NB4 (cell line): Measurements from ENCODE around the gene ASIC1.

Experiments used
- DNase-seq: peaks from one replicate; pipeline ENCODE4 v3.0.0; 2010; ENCODE audit warnings: low read depth
- H3K4me3 ChIP-seq: one replicate; pipeline ENCODE4 v1.5.1; 2011; ENCODE audit warnings: mild to moderate bottlenecking, low read depth, low read length, moderate library complexity
- CTCF ChIP-seq: IDR thresholded peaks from one replicate; pipeline ENCODE4 v1.5.1; 2012; ENCODE audit warnings: low read depth, low read length
- MYC ChIP-seq: IDR thresholded peaks from 2 replicates; pipeline ENCODE4 v1.6.1; 2011; ENCODE audit warnings: low read depth, low read length
- POLR2A ChIP-seq: IDR thresholded peaks from 2 replicates; pipeline ENCODE4 v1.6.1; 2011; ENCODE audit warnings: mild to moderate bottlenecking; ENCODE audit not compliant: insufficient read length; ENCODE audit errors: extremely low read depth
- TF ChIP-seq, protein P1 (sequence below): IDR thresholded peaks from 2 replicates; pipeline ENCODE4 v1.6.1; 2011; ENCODE audit warnings: low read depth, low read length

The ASIC1 gene

DNA sequence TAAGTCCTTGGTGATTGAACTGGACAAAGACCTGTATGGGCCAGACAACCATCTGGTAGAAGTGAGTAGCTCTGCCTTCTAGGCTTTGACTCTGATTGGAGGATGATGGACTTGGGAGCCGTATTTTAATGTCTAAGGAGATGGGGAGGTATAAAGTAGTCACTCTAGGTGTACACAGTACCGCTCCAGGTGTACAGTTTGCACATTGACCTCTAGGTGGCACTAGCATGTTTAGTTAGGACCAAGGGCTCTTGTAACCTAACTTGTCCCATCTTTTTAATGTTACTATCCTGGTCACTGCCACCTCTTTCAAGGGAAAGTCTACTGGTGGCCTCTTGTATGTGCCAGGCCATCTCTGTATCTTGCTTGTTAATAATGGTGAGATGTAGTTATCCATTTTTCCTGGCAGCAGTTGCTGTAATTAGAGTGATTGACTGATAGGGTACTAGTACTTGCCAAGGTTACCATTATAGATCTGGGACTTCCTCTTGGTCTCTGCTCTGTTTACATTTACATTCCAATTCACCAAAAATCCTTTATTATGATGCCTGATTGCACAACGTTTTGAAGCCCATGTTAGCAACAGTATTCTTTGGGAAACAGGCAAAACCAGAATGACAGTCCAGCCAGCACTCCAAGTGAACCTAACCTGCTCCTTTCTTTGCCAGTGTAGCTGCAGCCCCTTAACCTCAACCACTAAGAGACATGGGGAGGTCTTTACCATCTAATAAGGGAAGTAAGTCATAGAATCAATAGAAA lies 31.4 kb downstream of the ASIC1 start:
- peak; percentile 67 for DNase-seq
- H3K4me3 ChIP-seq, result no peak overlapping the region
- TF ChIP-seq CTCF, result peak; percentile 94
- TF ChIP-seq POLR2A, result no peak

- TF ChIP-seq CTCF, result no peak
- no peak for TF ChIP-seq MYC
- TF ChIP-seq, protein P1, sequence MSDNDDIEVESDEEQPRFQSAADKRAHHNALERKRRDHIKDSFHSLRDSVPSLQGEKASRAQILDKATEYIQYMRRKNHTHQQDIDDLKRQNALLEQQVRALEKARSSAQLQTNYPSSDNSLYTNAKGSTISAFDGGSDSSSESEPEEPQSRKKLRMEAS, result no peak
- TF ChIP-seq POLR2A, result no peak
- DNase-seq, result no peak
- no peak overlapping the region for H3K4me3 ChIP-seq
Measured at GRCh38 chr12:50089730-50090129, 32.3 kb downstream of the ASIC1 start.

GRCh38 chr12:50090391-50090790 lies 33.0 kb downstream of the ASIC1 start:
- no peak for DNase-seq
- H3K4me3 ChIP-seq, result no peak overlapping the region
- TF ChIP-seq CTCF (no peak), MYC (no peak), POLR2A (no peak)
- TF ChIP-seq, protein P1, result no peak

DNA sequence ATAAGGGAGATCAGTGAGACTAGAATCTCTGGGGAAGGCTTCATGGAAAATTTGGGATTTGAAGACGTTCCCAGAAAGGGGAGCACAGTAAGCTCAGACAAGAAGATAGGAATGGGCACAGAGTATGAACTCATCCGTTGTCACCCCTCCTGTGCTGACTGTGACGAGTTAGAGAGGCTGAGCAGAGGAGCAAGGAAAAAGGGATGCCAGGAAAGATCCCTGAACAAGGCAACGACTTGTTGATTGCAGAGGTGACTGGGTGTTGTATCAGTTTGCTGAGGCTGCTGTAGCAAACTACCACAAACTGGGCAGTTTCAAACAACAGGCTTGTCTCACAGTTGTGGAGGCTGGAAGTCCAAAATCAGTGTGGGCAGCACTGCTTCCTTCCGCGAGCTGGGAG lies 40.6 kb downstream of the ASIC1 start:
- H3K4me3 ChIP-seq, result no peak overlapping the region
- TF ChIP-seq POLR2A, result no peak
- TF ChIP-seq, protein P1, result no peak
- no peak for TF ChIP-seq CTCF
- no peak for DNase-seq

GRCh38 chr12:50099302-50100008 lies 42.1 kb downstream of the ASIC1 start:
- no peak for DNase-seq
- no peak overlapping the region for H3K4me3 ChIP-seq
- TF ChIP-seq, protein P1, result no peak
- TF ChIP-seq POLR2A (no peak), CTCF (no peak), MYC (no peak)

- no peak overlapping the region for H3K4me3 ChIP-seq
- TF ChIP-seq, protein P1, result no peak
- TF ChIP-seq POLR2A, result no peak
- TF ChIP-seq CTCF, result no peak
- no peak for TF ChIP-seq MYC
- DNase-seq, result no peak
Measured at GRCh38 chr12:50100561-50100960, 43.2 kb downstream of the ASIC1 start.
